HG03135 (cell line): ENCODE results near the gene HDAC9.

Experiments
- ATAC-seq: cut with Tn5 transposase; IDR thresholded peaks from one replicate; pipeline ENCODE4 v1.9.1; 2021; ENCODE audit warnings: mild to moderate bottlenecking, moderate library complexity; ENCODE audit not compliant: unreplicated experiment

HDAC9 gene

GRCh38 chr7:18653381-18654155, 158.0 kb downstream of the HDAC9 start:
- no peak for ATAC-seq

GRCh38 chr7:18654709-18655108, 159.2 kb downstream of the HDAC9 start:
- no peak for ATAC-seq

- ATAC-seq, result no peak
Measured at GRCh38 chr7:18655506-18655905, 160.0 kb downstream of the HDAC9 start.

GRCh38 chr7:18655912-18656311, 160.4 kb downstream of the HDAC9 start:
- ATAC-seq, result no peak

GRCh38 chr7:18656362-18656761, 160.8 kb downstream of the HDAC9 start:
- ATAC-seq, result no peak

GRCh38 chr7:18659746-18660145, 164.2 kb downstream of the HDAC9 start:
- ATAC-seq, result no peak

- ATAC-seq, result no peak
Measured at GRCh38 chr7:18663321-18663720, 167.8 kb downstream of the HDAC9 start.

GRCh38 chr7:18666107-18666728, 170.7 kb downstream of the HDAC9 start:
- peak; percentile 99 for ATAC-seq

- no peak for ATAC-seq
Measured at GRCh38 chr7:18667466-18667865, 171.9 kb downstream of the HDAC9 start.

- no peak for ATAC-seq
Measured at GRCh38 chr7:18671176-18671575, 175.6 kb downstream of the HDAC9 start.

- ATAC-seq, result no peak
Measured at GRCh38 chr7:18675579-18675978, 180.0 kb downstream of the HDAC9 start.

- ATAC-seq, result no peak
Measured at GRCh38 chr7:18679261-18679660, 183.7 kb downstream of the HDAC9 start.

- no peak for ATAC-seq
Measured at GRCh38 chr7:18680576-18680975, 185.0 kb downstream of the HDAC9 start.

GRCh38 chr7:18684916-18685315, 189.4 kb downstream of the HDAC9 start:
- no peak for ATAC-seq

- ATAC-seq, result no peak
Measured at GRCh38 chr7:18685971-18686370, 190.4 kb downstream of the HDAC9 start.

- ATAC-seq, result no peak
Measured at GRCh38 chr7:18689551-18689950, 194.0 kb downstream of the HDAC9 start.

- ATAC-seq, result no peak
Measured at GRCh38 chr7:18693406-18693805, 197.9 kb downstream of the HDAC9 start.

GRCh38 chr7:18693816-18694215, 198.3 kb downstream of the HDAC9 start:
- ATAC-seq, result no peak

- ATAC-seq, result no peak
Measured at GRCh38 chr7:18694484-18694883, 198.9 kb downstream of the HDAC9 start.

GRCh38 chr7:18694911-18695310, 199.4 kb downstream of the HDAC9 start:
- ATAC-seq, result no peak

- no peak for ATAC-seq
Measured at GRCh38 chr7:18698258-18698734, 202.7 kb downstream of the HDAC9 start.

- ATAC-seq, result no peak
Measured at GRCh38 chr7:18700147-18700546, 204.6 kb downstream of the HDAC9 start.
